GM21423 (cell line): ENCODE data around the gene SLC11A2.
"Not testable (repeated sequence)": the region's sequence is repeated elsewhere in the genome, so short reads cannot be mapped to it uniquely, and the experiment has no call there.

Source experiments
- ATAC-seq: cut with Tn5 transposase; IDR thresholded peaks from one replicate; pipeline ENCODE4 v1.9.1; 2021; ENCODE audit warnings: mild to moderate bottlenecking, moderate library complexity; ENCODE audit not compliant: unreplicated experiment

Gene SLC11A2

GRCh38 chr12:51027342-51027835 is 1.2 kb upstream of the SLC11A2 start:
- no peak for ATAC-seq

DNA sequence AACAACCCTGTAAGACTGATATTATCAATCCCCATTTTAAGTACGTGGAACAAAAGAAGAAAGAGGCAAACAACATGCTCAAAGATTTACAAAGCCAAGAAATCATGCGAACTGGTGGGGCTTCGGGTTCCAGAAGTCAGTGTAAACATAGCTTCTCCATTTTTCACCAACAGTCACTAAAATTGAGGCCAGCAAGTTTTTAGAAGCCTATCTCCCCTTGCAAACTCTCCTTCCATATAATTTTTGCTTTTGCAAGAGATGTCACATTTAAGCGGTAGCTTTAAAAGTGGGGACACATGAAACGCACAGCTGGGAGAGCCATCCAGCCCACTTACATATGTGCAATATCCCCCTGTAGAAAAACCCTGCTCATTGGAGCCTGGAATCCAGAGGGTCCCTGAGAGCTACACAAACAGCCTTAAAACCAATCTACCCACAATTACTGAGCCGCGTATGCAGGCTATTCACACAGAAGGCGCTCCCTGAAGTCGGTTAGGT is 797 bp downstream of the SLC11A2 start:
- no peak for ATAC-seq

- no peak for ATAC-seq
Observed at GRCh38 chr12:51023625-51024382, 2.4 kb downstream of the SLC11A2 start.

DNA sequence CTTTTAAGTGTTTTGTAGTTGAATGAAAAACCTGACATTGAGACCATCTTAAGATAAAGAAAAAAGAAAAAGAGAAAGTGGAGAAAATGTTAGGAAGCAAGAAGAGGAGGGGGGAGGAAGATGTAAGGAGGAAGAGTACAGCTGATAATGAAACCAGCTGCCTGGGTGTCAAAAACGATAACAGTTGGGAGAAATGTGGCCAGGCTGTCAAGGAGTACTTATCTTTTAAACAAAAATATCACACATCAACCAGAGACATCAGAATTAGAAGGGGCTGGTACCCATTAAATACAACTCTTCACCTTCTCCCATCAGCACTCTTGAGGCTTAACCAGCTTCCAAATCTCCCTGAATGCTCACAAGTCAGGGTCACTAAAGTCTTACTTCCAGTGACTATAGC is 4.5 kb downstream of the SLC11A2 start:
- no peak for ATAC-seq

- no peak for ATAC-seq
Observed at GRCh38 chr12:51020448-51021182, 5.6 kb downstream of the SLC11A2 start.

DNA sequence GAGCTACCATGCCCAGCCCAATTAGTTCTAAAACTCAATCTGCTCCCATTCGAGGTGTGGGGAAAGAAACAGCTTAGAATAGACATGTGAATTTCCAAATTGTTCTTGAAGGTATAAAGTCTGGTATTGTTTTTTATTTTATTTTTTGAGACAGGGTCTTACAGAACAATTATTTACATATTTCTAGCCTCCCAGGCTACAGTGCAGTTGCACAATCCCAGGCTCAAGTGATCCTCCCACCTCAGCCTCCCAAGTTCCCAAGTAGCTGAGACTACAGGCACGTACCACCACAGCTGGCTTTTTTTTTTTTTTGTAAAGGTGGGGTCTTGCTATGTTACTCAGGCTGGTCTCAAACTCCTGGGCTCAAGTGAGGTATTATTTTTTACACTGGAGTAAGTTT is 6.3 kb downstream of the SLC11A2 start:
- ATAC-seq, result no peak

DNA sequence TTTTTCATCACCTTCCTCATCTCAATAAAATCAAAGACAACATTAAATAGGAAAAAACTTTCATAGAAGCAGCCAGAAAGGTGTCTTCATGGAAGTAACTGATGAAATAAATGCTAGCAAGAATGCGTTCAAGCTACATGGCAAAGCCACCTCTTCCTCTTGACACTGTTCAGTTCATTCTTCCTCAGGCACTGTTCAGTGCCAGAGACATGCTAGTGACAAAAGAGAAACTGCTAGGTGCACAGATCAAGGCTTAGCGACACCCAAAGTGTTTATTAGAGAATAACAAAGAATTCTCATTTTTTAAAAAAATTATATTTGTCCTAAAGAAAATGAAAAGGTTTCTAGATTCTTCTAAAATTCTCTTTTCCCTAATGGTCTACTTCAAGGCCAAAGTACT is 7.2 kb downstream of the SLC11A2 start:
- ATAC-seq, result no peak

DNA sequence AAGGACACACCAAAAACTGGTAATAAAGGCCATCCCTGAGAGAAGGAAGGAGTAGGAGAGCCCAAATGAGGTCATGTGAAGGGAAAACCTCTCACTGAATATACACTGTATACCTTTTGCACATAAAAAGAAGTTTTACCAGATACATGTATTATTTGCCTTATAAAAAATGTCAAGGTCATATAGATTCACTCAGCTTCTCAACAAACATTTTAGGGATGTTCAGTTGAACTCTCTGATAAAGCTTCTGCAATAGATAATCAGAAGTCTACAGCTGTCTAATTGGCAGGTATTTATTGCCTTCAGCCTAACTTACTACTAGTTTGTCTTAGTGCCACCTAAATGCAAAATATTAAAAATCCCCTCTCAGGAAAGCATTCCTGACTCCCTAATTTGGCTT is 8.7 kb downstream of the SLC11A2 start:
- ATAC-seq, result no peak

DNA sequence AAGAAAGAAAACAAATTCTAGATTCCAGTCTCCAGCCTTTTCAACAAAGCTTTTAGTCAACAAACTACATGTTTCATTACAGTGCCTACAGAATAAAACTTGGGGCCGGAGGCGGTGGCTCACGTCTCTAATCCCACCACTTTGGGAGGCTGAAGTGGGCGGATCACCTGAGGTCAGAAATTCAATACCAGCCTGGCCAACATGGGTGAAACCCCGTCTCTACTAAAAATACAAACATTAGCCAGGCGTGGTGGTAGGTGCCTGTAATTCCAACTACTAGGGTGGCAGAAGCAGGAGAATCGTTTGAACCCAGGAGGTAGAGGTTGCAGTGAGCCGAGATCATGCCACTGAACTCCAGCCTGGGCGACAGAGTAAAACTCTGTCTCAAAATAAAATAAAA is 11.7 kb downstream of the SLC11A2 start:
- ATAC-seq, result not testable (repeated sequence)

DNA sequence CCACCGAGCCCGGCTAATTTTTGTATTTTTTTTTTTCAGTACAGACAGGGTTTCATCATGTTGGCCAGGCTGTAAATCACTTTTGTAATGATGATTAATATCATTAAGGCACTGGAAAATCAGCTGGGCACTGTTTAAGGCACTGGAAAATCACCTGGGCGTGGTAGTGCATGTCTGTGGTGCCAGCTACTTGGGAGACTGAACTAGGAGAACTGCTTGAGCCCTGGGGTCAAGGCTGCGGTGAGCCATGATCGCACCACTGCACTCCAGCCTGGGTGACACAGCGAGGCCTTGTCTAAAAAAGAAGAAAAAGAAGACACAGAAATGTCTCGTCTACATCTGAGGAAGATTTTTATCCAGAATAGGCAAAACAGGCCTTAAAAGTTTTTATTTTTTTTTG is 12.7 kb downstream of the SLC11A2 start:
- ATAC-seq, result no peak

- ATAC-seq, result no peak
Observed at GRCh38 chr12:51012570-51013236, 13.5 kb downstream of the SLC11A2 start.

DNA sequence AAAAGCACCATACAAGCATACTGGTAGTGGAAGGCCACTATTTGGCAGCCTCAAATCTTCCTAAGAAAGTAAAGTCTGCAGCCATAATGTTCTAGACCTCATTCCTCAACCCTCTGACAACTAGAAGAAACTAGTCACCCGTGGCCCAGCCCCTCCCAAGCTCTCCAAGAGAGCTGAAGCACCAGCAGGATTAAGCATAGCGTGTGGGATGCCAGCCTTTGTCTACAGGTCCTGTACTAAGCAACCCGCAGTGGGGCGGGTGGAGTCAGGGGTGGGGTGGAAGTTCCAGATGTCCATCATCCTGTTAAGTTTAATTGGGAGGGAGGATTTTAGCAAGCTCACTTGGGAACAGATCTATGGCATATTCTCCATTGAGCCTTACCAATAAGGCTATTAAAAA is 14.2 kb downstream of the SLC11A2 start:
- ATAC-seq, result no peak

GRCh38 chr12:51009056-51009440 is 17.1 kb downstream of the SLC11A2 start:
- no peak for ATAC-seq

DNA sequence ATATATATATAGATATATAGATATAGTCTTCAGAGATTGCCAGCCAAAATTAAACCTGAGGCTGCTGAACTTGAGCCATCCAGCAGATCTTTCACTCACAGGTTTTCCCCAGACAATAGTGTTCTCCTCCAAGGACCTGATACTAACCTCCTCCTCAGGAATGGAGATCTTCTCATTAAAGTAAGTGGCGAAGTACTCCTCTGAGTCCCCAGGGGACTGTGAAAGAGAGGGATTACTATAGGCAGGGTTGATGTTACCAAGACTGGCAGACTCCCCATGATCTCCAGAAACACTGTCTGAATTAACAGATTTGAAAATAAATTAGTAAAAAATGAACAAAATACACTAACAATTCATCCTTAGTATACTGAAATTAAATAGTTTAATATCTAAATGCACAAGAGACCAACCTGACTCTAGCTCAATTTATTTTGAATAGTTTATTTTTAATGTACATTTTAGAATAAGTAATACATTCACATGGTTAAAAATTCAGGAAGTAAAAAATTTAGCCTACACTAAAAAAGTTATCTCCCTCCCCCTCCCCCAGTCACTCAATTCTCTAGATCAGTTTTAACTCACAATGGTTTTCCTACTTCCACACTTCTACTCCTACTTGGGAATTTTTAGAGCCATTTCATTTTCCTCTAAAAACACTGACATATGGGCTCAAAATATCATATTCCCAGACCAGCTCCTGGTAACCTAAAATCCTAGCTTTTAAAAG is 17.7 kb downstream of the SLC11A2 start:
- ATAC-seq, result no peak

DNA sequence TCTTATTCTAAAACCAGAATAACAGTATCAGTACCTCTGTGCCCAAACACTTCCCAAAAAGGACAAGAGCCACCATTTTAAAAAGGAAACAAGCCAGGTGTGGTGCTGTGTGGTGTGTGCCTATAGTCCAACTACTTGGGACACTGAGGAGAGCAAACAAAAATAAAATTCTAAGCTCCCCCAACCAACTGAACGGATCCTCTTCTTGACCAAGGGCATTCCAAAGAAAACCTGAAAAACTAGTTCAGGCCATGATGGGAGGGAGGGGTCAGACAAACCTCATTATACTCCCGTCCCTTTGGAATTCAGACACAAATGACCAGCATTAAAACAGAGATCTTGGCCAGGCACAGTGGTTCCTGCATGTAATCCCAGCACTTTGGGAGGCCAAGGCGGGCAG is 20.5 kb downstream of the SLC11A2 start:
- no peak for ATAC-seq

- ATAC-seq, result no peak
Observed at GRCh38 chr12:51005030-51005429, 21.2 kb downstream of the SLC11A2 start.

- ATAC-seq, result no peak
Observed at GRCh38 chr12:51004504-51004903, 21.7 kb downstream of the SLC11A2 start.

DNA sequence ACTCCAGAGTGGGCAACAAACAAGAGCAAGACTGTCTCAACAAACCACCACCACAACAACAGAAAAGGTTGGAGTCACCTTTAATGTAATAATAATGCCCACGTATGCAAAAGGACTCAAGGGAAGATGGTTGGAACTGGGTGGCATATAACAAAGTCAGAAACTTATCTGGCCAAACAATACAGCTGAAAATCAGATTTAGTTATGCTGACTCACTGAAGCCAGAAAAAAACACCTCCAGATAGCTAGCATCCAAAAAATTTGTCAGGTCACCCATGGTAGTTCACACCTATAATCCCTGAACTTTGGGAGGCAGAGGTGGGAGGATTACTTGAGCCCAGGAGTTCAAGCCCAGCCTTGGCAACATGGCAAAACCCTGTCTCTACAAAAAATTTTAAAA is 24.4 kb downstream of the SLC11A2 start:
- no peak for ATAC-seq

- ATAC-seq, result no peak
Observed at GRCh38 chr12:51000245-51000644, 25.9 kb downstream of the SLC11A2 start.

DNA sequence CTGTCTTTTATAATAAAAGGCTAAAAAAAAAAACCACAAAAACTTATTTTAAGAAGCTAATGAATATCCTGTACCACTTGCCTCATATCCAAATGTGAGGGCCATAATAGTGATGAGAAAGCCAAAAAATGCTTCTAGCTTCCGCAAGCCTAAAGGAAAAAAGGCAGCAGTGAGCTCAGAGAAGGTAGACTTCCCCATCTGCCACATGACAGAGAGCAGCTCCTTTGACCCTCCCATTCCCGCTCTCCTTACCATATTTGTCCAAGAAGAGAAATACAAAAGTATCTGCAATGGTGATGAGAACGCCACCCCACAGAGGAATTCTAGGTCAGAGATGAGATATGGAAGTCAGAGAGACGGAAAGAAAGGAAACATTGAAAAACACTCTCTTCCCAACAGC is 27.1 kb downstream of the SLC11A2 start:
- ATAC-seq, result no peak

- no peak for ATAC-seq
Observed at GRCh38 chr12:50992819-50993218, 33.4 kb downstream of the SLC11A2 start.
